Vagina (tissue), 2 donors: ENCODE results near the gene IKZF3. TPM values are rescaled to one million over a fixed set of nuclear protein-coding genes. Genes with fewer than 3 reads are reported as not detected.
A peak's percentile ranks its signal among the peaks of the same experiment; 100 is the strongest.
"Not testable (repeated sequence)": the region's sequence is repeated elsewhere in the genome, so short reads cannot be mapped to it uniquely, and the experiment has no call there.

ENCODE experiments used
- DNase-seq, 2 donors: peaks; one replicate each; pipeline ENCODE4 v3.0.0-alpha.2; 2017; ENCODE audit errors: extremely low spot score in 2 of 2
- H3K27ac ChIP-seq: fragments of 200-600 bp; sonication (generic); one replicate; pipeline ENCODE4 v1.5.1; 2019
- H3K27me3 ChIP-seq: fragments of 200-600 bp; sonication (generic); one replicate; pipeline ENCODE4 v1.5.1; 2019
- H3K36me3 ChIP-seq, 2 donors: fragments of 200-600 bp; sonication (generic); one replicate each; pipeline ENCODE4 v1.5.1; 2017 to 2019
- H3K4me1 ChIP-seq: fragments of 200-600 bp; sonication (generic); one replicate; pipeline ENCODE4 v1.5.1; 2019
- H3K4me3 ChIP-seq, 2 donors: fragments of 200-600 bp; sonication (generic); 1 replicate in 1 of 2; 2 replicates in 1 of 2; pipeline ENCODE4 v1.5.1; 2016 to 2019
- H3K9me3 ChIP-seq: fragments of 200-600 bp; sonication (generic); one replicate; pipeline ENCODE4 v1.5.1; 2019
- POLR2A ChIP-seq, 2 donors: fragments of 450-650 bp; IDR thresholded peaks; one replicate each; pipeline ENCODE4 v1.6.1; 2017; ENCODE audit warnings: antibody characterized with exemption in 2 of 2, mild to moderate bottlenecking in 2 of 2, moderate library complexity in 2 of 2
- POLR2AphosphoS5 ChIP-seq, 2 donors: sonication (generic); formaldehyde crosslinking; IDR thresholded peaks; one replicate each; pipeline ENCODE4 v1.9.0; 2017; ENCODE audit warnings: antibody characterized with exemption in 2 of 2, mild to moderate bottlenecking in 2 of 2, low read depth in 1 of 2; ENCODE audit not compliant: insufficient read depth in 1 of 2
- intact Hi-C: fragments of 100-400 bp; cut with DNase I; formaldehyde crosslinking; loops from one replicate; pipeline ENCODE4 v1.15.1; 2023
- total RNA-seq: library from RNA; depleted of rRNA; stranded (reverse); fragments of >200 nt; gene quantifications from one replicate; pipeline ENCODE4 v1.2.3, GENCODE V29; 2016
- TF ChIP-seq, protein P1 (sequence below), 3 experiments: fragments of 450-650 bp in 2 of 3; fragments of 200-600 bp in 1 of 3; sonication (generic) in 1 of 3; IDR thresholded peaks; one replicate each; pipeline ENCODE4 v1.5.1; 2017 to 2019; ENCODE audit warnings: antibody characterized with exemption in 3 of 3, mild to moderate bottlenecking in 2 of 3, moderate library complexity in 2 of 3

The IKZF3 gene
- total RNA-seq, 1 donor from 2014 or later: 5.9 TPM

DNA sequence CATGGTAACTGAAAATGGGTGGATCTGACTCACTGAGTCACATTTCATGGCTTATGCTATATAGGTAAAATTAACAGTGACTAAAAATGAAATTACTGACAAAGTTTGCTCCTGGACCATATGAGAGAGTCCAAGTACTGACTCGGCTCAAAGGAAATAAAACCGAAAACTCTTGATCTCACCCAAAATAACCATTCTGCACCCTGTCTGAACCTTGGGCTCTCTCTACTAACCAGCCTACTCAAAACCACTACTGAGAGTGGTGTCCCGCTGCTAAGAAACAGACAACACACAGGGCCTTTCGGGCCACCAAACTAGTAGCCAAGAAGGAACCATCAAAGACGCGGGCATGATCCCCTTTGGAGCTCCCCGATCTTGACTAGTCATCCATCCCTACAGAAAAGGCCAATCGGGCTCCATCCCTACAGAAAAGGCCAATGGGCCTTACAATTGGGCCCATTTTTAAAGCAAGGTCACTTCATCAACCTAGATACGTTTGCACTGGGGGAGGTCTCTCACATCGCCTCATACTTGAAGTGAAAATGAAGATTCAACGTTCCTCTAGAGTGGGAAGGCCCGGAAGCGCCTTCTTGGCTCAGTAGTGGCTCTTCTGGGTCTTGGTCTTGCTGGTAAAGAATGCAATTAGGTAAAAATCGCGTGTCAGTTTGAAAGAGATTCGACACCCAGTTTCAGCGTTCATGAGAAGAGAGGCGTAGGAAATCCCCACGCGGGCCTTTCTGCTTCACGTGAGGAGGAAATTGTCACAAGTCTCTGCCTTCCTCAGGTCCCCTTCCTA lies 3.2 kb upstream of the IKZF3 start:
- Histone ChIP-seq H3K36me3 (no peaks in the 10 kb centered on the region), H3K4me1 (peaks cover 8% of the 10 kb centered on the region), H3K27ac (no peak overlapping the region), H3K27me3 (peaks cover 6% of the 10 kb centered on the region), H3K9me3 (no peaks in the 10 kb centered on the region), H3K4me3 (no peak overlapping the region)
- TF ChIP-seq, protein P1, sequence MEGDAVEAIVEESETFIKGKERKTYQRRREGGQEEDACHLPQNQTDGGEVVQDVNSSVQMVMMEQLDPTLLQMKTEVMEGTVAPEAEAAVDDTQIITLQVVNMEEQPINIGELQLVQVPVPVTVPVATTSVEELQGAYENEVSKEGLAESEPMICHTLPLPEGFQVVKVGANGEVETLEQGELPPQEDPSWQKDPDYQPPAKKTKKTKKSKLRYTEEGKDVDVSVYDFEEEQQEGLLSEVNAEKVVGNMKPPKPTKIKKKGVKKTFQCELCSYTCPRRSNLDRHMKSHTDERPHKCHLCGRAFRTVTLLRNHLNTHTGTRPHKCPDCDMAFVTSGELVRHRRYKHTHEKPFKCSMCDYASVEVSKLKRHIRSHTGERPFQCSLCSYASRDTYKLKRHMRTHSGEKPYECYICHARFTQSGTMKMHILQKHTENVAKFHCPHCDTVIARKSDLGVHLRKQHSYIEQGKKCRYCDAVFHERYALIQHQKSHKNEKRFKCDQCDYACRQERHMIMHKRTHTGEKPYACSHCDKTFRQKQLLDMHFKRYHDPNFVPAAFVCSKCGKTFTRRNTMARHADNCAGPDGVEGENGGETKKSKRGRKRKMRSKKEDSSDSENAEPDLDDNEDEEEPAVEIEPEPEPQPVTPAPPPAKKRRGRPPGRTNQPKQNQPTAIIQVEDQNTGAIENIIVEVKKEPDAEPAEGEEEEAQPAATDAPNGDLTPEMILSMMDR (IDR thresholded peaks at IDR 0.05): no peak
- TF ChIP-seq POLR2AphosphoS5 (IDR thresholded peaks at IDR 0.05; ENCODE audit: insufficient read depth in 1 of 2, low read depth in 1 of 2) (no peak), POLR2A (IDR thresholded peaks at IDR 0.05) (no peak)
- no peak for DNase-seq
- intact Hi-C loops: no loop called here

DNA sequence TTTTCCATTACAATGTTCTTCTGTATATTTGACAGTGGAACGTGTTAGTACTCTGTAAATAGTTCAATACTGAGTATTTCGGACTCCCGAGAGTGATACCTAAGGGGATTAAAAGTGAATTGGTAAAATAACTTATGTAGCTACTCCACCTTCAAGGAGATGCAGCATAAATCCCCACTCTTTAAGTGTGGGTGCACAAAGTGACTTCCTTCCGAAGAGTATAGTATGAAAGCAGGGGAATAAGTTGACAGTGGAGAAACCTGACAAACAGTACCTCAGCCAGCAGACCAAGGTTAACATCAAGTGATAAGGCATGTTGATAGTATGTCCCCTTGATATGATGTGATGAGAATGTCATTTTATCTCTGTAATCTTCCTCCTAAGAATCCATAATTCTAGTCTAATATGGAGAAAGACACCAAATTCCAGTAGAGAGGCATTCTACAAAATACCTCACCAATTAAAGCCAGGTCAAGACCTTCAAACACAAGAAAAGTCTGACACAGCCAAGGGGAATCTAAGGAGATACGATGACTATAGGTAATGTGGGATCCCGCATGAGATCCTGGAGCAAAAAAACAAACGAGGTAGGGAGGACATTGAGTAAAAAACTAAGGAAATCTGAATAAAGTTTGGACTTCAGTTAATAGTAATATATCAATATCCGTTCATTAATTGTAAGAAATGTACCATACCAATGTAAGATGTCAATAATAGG lies 2.1 kb upstream of the IKZF3 start:
- Histone ChIP-seq H3K27me3 (peaks cover 6% of the 10 kb centered on the region), H3K9me3 (no peaks in the 10 kb centered on the region), H3K4me3 (no peak overlapping the region), H3K27ac (no peak overlapping the region), H3K36me3 (no peaks in the 10 kb centered on the region), H3K4me1 (peaks cover 8% of the 10 kb centered on the region)
- intact Hi-C loops: no loop called here
- TF ChIP-seq, protein P1 (IDR thresholded peaks at IDR 0.05): no peak
- TF ChIP-seq POLR2AphosphoS5 (IDR thresholded peaks at IDR 0.05; ENCODE audit: insufficient read depth in 1 of 2, low read depth in 1 of 2) (no peak), POLR2A (IDR thresholded peaks at IDR 0.05) (no peak)
- no peak for DNase-seq

DNA sequence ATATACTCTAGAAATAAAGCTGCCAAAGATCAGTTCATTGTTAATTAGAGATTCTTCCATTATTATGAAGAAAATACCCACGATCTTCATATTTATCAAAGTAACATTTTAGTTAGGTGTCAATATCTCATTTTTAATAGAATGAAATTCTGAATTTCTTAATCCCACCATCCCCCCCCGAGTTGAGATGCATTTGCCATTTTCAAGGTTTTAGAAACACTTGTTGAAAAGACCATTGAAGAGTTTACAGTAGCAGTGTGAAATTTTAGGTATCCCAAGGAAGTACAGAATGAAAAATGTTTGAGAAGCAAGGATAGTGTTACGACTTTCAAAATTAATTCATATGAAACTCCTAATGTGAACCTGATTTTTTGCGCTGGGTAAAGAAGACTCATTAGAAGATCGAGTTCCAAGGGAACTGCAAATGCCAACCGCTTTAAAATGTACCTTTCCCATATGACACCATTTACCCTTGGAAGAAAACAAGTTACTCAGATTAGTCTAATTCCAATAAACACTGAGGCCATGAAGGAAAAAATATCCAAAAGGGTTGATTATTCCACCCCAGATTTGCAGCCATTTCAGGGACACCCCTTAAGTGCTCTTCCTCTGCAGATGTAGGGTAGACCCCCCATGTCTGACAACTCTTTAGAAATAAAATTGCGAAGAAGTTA lies 731 bp downstream of the IKZF3 start:
- no peaks in the 10 kb centered on the region for H3K9me3 ChIP-seq
- TF ChIP-seq, protein P1 (IDR thresholded peaks at IDR 0.05): no peak
- TF ChIP-seq POLR2AphosphoS5 (IDR thresholded peaks at IDR 0.05; ENCODE audit: insufficient read depth in 1 of 2, low read depth in 1 of 2) (no peak), POLR2A (IDR thresholded peaks at IDR 0.05) (no peak)
- H3K27ac ChIP-seq: no peak overlapping the region
- peaks cover 8% of the 10 kb centered on the region for H3K4me1 ChIP-seq
- intact Hi-C loops: no loop called here
- peak overlapping the region; percentile 21 to 33 for H3K4me3 ChIP-seq
- H3K27me3 ChIP-seq: peaks cover 6% of the 10 kb centered on the region
- H3K36me3 ChIP-seq: no peaks in the 10 kb centered on the region
- no peak for DNase-seq

DNA sequence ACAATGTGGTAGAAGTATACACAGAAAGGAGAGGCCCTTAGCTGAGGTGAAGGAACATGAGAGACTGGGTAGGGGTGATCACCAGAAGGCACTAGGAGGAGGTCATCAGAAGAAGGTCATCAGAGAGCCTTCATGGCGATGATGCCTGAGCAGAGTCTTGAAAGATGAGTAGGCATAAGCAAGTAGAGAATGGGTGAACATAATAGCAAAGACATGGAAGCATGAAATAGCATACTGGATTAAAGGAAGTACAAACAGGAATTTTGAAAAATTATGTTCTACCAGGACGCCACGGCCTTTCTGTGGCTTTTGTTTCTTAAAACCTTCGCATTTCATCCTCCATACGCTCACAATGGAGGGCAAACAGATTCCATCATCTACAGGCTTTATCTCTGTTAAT lies 2.9 kb downstream of the IKZF3 start:
- intact Hi-C loops: no loop called here
- peaks cover 8% of the 10 kb centered on the region for H3K4me1 ChIP-seq
- no peaks in the 10 kb centered on the region for H3K9me3 ChIP-seq
- DNase-seq: no peak
- no peaks in the 10 kb centered on the region for H3K36me3 ChIP-seq
- H3K27ac ChIP-seq: no peak overlapping the region
- peaks cover 6% of the 10 kb centered on the region for H3K27me3 ChIP-seq
- no peak for TF ChIP-seq POLR2A (IDR thresholded peaks at IDR 0.05)
- no peak overlapping the region for H3K4me3 ChIP-seq

DNA sequence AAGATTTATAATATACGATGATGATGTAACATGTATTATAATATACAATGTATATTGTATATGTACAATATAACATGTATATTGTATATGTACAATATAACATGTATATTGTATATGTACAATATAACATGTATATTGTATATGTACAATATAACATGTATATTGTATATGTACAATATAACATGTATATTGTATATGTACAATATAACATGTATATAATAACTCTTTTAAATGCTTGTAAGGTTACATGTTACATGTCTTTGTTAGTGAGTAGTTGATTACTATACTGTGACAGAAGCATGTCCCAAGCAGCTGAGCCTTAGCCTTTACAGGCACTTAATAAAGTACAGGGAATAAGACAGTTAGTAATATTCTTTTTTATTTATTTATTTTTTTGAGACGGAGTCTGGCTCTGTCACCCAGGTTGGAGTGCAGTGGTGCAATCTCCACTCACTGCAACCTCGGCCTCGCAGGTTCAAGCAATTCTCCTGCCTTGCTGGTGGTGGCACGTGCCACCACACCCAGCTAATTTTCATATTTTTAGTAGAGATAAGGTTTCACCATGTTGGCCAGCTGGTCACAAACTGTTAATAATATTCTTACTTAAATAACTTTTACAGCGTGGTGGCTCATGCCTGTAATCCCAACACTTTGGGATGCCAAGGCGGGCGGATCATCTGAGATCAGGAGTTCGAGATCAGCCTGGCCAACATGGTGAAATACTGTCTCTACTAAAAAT lies 8.0 kb downstream of the IKZF3 start:
- H3K4me3 ChIP-seq, H3K36me3 ChIP-seq, H3K9me3 ChIP-seq, H3K4me1 ChIP-seq, intact Hi-C loops, H3K27me3 ChIP-seq, H3K27ac ChIP-seq, DNase-seq: not testable (repeated sequence)
